Measurements from ENCODE around the gene PHACTR1.

Gene PHACTR1

DNA sequence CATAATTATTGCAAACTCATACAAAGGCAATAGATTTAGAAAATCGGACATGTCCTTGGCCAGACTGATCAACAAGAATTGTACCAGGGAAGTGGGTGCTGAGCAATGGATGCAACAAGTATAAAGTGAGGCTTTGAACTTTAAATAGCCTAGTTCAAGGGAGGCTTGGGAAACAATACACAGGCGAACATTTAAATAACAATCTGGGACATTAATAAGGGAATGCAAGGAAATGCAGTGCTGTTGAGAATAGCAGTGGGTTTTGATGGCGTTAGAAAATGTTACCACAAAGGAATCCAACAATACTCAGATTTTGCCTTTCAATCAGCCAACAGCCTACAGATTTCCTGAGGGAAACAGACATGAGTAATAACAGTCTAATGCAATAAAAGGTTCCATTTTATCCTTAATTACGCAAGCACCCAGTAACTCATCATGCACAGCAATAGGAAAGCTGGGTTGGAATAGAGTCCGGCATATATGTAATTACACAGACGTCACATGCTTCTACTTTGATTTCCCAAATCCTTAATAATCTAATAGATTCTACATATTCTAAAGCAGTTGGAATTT is 134.6 kb downstream of the PHACTR1 start:
- no peak for DNase-seq

DNA sequence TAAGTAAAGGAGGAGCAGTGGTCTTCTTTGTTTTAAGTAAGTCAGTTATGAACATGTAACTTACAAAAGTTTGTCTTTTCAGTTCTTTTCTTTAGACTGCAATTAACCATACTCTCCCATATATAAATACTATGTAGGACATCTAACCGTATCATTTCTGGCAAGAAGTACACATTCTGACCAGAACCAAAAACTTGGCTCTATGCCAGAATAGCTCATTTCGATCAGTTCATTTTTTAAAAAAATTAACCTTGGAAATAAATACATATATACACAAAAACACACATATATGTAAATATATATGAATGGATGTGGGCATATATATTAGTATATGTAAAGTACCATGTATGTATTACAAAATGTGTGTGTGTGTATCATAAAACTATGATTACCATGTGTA is 145.0 kb downstream of the PHACTR1 start:
- DNase-seq, result no peak

DNA sequence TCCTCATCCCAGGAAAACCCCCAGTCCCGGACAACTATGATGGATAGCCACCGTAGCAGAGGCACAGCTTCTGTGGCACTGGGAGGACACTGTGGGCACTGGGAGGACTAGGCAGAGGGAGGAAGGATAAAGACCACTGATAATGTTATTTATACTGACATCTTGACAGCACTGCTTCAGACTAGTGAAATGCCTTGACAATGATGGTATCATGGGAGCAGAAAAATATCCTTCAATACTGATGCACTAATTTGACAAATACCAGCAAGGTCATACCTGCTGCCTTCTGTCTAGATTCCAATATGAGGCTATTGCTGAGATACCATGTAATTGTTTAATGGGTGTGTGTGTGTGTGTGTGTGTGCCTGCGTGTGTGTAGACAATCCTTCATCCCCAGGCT is 148.6 kb downstream of the PHACTR1 start:
- DNase-seq, result no peak

- no peak for DNase-seq
Measured at GRCh38 chr6:12865671-12866181, 149.2 kb downstream of the PHACTR1 start.

DNA sequence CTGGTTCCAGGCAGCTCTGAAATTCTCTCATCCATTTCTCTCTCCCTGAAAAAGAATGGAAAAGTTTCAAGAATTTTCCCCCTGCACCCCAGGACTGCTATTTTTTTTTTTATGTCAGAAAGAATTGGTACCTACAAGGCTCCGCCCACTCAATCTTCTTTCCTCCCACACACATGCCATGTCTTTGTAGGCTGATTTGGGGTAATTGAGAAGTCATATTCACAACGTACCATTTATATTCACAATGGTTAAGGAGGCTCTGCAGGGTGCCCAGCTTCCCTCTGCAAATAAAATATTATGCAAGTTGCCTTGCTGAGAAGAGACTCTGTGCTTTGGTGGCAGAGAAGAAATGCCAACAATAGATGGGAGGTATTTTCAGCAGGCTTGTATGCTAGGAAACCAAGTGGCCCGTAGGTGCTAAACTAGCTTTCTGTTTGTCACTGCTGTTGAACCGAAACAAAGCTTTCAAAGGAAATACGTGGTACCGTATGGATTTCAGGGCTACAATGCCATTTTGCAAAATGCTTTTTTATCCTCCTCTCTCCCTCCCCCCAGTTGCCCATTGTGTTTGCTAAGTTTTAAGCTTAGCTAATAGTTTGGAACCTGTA is 150.0 kb downstream of the PHACTR1 start:
- DNase-seq, result no peak

DNA sequence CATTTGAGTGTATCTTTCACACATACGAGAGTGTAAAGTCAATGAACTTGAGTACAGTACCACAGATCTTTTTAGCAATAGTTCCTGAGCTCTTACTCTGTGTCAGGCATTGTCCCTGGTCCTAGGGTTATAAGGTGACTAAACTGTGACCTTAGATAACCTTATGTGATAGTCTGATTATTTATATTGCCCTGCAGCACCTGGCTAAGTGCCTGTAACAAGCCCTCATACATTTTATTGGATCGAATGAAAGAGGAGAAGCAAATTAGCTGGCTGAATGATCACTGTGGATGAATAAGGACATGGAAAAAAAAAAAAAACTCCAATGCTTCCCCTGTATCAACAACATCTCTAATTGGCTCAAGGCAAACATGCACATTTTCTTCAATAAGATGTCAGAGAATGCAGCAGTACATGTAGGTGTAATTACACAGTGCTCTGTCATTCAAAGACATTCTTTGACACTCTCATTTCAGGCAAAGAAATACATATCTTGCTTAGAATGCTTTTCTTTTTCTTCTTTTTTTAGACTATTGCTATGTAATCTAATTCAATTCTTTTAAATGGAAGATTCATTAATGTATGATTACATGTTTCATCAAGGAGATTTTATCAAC is 153.4 kb downstream of the PHACTR1 start:
- DNase-seq, result no peak

DNA sequence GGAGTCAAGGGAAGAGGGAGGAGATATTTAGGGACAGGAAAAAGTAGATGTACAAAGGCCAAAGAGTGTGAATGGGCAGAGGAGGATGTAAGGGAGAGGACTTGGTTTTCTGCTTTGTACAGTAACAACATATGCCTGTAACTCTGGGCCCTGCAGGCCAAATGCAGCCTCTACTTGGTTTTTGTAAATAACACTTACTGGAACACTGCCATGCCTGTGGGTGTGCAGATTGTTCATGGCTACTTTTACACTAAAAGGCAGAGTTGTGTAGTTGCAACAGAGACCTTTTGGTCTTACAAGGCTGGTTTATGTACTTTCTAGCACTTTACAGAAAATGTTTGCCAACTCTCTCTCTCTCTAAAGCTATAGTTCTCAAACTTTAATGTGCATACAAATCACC is 157.1 kb downstream of the PHACTR1 start:
- DNase-seq, result no peak

- no peak for DNase-seq
Measured at GRCh38 chr6:12875051-12875450, 158.5 kb downstream of the PHACTR1 start.

DNA sequence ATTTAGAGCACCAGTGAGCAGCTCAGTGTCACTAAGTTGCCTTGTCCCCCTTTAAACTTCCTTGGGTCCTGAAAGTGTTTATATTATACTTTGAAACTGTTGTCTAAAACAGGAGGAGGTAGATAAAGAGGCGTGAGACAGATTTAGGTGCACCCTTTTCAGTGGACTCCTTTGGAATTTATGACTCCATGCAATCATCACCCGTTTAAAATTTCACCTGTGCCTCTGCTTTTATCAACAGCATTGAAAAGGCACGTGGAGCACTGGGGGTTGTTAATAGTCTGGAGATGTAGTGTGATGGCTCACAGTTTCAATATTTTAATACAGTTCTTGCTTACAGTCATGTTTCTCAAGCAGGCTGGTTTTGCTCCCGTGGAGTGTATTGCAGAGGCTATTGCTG is 162.2 kb downstream of the PHACTR1 start:
- DNase-seq, result no peak

GRCh38 chr6:12882761-12883290 is 166.3 kb downstream of the PHACTR1 start:
- DNase-seq, result no peak

DNA sequence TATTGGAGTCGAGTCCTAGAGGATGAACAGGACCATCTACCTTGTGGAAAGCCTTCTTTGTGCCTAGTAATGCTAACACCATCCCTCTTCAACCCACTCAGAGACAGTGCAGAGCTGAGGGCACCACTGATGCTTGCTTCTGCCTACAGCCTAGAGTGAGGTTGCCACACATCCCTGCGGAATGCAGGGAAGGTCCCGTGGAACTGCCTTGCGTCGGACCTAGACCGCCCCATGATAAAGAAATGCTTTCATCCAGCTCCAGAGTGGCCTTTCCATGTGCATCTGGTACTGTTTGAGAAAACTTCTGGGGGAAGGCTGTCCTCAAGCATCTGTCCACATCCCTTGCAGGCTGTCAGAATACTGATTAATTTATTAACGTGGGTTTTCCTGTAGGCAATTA is 168.4 kb downstream of the PHACTR1 start:
- DNase-seq, result no peak

GRCh38 chr6:12886961-12887775 is 170.6 kb downstream of the PHACTR1 start:
- no peak for DNase-seq

- no peak for DNase-seq
Measured at GRCh38 chr6:12890171-12890790, 173.7 kb downstream of the PHACTR1 start.

DNA sequence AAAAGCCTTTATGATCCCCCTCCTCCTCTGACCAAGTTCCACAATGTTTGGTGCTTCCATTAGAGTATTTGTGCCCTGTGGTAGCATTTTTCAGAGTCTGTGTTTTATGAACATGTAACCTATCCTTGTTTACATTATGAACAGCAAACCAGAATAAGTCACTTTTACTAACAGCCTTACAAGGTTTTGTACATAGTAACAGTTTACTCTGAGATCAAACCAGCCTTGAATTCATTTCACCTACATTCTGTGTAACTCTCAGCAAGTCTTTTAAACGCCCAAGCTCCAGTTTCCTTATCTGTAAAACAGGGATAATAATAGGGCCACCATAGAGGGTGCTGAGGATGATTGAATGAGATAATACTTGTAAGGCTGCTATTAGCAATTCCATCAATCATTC is 175.0 kb downstream of the PHACTR1 start:
- DNase-seq, result no peak

GRCh38 chr6:12892151-12892550 is 175.6 kb downstream of the PHACTR1 start:
- DNase-seq, result no peak

DNA sequence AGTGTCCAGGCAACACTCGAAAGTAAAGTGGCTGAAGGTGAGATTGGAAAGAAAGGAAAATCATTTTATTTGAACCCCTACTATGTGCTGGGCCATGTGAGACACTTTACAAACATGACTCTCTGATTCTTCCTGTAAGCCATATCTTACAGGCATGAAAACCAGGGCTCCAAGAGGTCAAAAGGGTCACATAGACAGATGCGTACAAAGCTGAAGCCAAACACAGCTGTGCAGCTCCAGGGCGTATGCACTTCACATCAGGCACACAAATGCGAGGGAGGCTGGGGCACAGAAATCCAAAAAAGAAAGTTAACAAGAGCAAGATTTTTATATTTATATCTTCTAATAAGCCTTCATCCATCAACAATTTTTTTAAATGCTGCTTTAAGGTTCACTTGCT is 176.5 kb downstream of the PHACTR1 start:
- no peak for DNase-seq

GRCh38 chr6:12895721-12896120 is 179.2 kb downstream of the PHACTR1 start:
- DNase-seq, result no peak

DNA sequence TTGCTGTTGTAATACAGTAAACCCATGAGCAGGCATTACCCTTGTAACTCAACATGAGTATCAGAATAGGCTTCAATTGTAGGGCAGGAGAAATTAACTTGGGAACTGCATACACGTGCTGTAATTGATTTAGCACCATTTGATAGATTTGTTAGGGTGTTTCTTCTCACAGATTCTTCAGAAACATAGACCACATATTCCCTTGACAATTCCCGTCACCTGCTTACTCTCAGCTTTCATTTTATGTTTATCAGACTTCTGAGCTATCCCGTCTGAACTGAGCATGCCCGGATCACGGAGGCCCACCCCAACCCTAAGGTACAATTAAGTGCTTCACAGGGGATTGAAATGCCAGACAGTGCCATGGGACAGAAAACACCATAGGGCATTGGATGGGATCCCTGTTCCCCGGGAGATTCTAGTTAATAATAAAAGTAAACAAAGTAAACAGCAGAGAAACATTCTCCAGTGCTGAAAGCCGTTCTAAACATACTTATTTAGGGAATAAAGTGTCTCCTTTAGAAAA is 179.7 kb downstream of the PHACTR1 start:
- DNase-seq, result no peak

DNA sequence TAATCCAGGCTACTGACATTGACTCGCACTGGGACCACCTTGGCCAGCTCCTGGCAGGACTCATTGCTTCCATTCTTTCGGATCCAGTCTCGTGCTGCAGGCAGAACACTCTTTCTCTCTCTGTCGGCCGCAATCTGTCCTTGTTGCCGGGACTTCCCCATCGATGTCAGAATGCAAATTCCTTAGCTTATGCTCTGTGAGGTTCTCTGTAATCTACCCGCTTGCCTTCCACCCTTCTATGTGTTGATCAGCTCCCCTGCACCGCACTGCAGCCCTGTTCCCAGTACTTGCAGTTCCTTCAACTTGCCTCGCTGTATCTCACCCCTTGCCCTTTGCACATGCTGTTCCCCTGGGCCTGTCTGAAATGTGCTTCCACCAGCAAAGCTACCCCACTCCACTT is 182.0 kb downstream of the PHACTR1 start:
- DNase-seq, result no peak

DNA sequence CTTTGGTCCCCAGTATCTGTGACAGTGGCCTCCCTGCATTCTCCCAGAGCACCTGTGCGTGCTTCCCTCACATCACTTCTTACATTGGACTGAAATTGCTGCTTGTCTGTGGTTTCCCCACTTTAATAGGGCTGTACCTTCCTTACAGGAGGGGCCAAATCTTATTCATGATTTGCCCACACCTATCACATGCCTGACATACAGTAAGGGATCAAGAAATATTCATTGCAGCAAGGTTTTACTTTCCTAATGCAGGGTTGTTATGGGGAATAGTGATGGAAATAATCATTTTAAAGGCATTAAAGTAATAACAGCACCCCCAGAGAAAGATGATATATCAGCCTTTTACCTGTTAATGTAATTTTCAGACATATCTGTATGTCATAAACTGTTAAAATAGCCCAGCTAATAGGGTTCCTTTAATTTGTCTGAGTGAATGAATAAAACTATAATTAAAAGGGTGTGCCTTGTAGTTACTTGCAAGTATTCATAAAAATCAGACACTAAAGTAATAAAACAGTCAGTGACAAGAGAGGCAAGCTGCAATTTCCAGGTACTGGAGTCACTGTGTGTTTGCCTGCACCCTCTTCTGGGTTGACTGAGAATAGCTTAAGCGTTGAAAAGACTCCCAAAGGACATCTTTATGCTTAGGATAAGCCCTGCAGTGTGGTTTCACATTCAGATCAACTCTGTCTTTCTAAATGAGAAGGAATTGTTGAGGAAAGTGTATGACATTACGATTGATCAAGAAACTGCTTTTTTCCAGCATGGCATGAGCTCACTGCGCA is 182.7 kb downstream of the PHACTR1 start:
- no peak for DNase-seq

DNA sequence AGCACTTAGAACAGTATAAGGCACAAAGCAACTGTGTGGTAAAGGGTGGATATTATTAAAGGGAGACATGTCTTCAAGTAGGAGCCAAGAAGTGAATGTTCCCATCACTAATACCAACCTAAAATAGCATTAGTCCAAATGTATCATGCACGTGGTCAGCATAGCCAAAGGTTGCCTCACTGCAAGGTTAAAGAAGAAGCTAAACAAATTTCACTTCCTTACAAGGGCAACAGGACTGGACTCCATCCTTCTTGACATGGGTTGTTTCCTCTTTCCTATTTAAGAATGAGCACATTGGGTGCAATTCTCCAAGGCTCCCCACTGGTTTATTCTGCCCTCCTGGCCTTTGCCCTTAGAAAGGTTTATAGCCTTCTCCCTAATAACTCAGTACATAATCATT is 186.7 kb downstream of the PHACTR1 start:
- DNase-seq, result no peak

- DNase-seq, result no peak
Measured at GRCh38 chr6:12909833-12910232, 193.3 kb downstream of the PHACTR1 start.

All from activated T-cell treated with anti-CD3 and anti-CD28 coated beads, Interleukin-2, amount 50 U/mL, for 1 hour (primary cell).